Measurements from ENCODE around the gene MCOLN3.
"Not testable (repeated sequence)": the region's sequence is repeated elsewhere in the genome, so short reads cannot be mapped to it uniquely, and the experiment has no call there.

MCOLN3 gene

DNA sequence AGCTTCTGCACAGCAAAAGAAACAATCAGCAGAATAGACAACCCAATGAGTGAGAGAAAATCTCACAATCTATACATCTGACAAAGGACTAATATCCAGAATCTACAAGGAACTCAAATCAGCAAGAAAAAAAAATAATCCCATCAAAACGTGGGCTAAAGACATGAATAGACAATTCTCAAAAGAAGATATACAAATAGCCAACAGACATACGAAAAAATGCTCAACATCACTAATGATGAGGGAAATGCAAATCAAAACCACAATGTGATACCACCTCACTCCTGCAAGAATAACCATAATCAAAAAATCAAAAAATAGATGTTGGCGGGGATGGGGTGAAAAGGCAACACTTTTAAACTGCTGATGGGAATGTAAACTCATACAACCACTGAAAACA, 61.7 kb downstream of the MCOLN3 start:
- not testable (repeated sequence) for H3K9me3 ChIP-seq (ENCODE audit: low read length); H3K9ac ChIP-seq (ENCODE audit: low read length); H3K4me1 ChIP-seq (ENCODE audit: insufficient read depth, low read length); H3K27ac ChIP-seq (ENCODE audit: low read depth, low read length); H3K4me3 ChIP-seq (ENCODE audit: low read depth in 1 of 2, low read length in 2 of 2); H3K27me3 ChIP-seq (ENCODE audit: control insufficient read depth in 1 of 2, insufficient read depth in 2 of 2, low read length in 2 of 2); H3K36me3 ChIP-seq (ENCODE audit: insufficient read depth, low read length)

DNA sequence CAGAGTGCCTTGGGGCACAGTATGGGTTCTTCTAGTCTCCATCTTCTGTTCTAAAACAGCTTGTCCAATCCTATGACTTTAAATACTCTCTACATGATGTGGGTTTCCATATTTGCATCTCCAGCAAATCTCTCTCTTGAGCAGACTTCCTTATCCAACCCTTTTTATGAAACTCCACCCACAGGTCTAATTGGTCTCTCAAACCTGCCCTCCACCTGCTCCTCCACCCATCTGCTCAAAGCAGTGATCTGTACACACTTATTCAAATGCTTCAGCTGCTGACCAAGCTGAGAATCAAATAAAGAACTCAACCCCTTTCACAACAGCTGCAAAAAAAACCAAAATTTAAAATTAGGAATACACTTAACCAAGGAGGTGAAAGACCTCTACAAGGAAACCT, 62.9 kb downstream of the MCOLN3 start:
- Histone ChIP-seq H3K4me1 (ENCODE audit: insufficient read depth, low read length) (no peaks in the 10 kb centered on the region), H3K27me3 (ENCODE audit: control insufficient read depth in 1 of 2, insufficient read depth in 2 of 2, low read length in 2 of 2) (no peaks in the 10 kb centered on the region), H3K9me3 (ENCODE audit: low read length) (no peaks in the 10 kb centered on the region), H3K9ac (ENCODE audit: low read length) (no peak overlapping the region), H3K27ac (ENCODE audit: low read depth, low read length) (no peak overlapping the region), H3K36me3 (ENCODE audit: insufficient read depth, low read length) (no peaks in the 10 kb centered on the region), H3K4me3 (ENCODE audit: low read depth in 1 of 2, low read length in 2 of 2) (no peak overlapping the region)

DNA sequence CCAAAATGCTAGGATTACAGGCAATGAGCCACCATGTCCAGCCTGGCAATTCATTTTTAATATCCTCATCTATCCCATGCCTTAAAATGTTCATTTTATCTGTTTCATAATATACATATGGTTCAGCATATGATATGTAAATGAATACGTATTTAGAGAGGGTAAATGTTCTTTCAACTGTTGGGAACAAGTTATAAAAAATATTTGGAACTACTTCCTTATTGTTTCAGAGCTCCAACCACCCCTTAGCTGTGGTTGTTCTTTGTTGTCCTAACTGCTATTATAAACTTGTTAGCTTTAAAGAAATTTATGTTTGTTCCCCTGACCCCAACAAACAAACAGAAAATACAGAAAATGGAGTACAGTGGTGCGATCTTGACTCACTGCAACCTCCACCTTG, 65.9 kb downstream of the MCOLN3 start:
- H3K4me1 ChIP-seq (ENCODE audit: insufficient read depth, low read length): no peaks in the 10 kb centered on the region
- H3K27ac ChIP-seq (ENCODE audit: low read depth, low read length): no peak overlapping the region
- H3K36me3 ChIP-seq (ENCODE audit: insufficient read depth, low read length): no peaks in the 10 kb centered on the region
- H3K9me3 ChIP-seq (ENCODE audit: low read length): no peaks in the 10 kb centered on the region
- H3K27me3 ChIP-seq (ENCODE audit: control insufficient read depth in 1 of 2, insufficient read depth in 2 of 2, low read length in 2 of 2): no peaks in the 10 kb centered on the region
- H3K9ac ChIP-seq (ENCODE audit: low read length): no peak overlapping the region
- no peak overlapping the region for H3K4me3 ChIP-seq (ENCODE audit: low read depth in 1 of 2, low read length in 2 of 2)

DNA sequence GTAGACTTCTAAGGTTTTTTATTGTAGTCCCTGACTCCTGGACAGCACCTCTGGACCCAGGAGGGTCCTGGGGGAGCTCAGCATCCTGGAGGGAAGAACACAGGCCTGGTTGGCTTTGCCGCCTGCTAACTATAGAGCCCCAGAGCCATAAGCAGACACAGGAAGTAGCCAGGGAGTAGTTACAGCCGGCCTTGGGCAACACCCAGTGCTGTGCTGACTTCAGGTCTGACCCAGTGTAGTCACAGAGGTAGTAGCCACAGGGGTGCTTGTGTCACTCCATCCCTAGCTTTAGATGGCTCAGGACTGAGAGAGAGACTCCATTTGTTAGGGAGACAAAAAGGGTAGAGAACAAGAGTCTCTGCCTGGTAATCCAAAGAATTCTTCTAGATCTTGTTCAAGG, 73.3 kb downstream of the MCOLN3 start:
- no peaks in the 10 kb centered on the region for H3K36me3 ChIP-seq (ENCODE audit: insufficient read depth, low read length)
- no peaks in the 10 kb centered on the region for H3K9me3 ChIP-seq (ENCODE audit: low read length)
- no peak overlapping the region for H3K27ac ChIP-seq (ENCODE audit: low read depth, low read length)
- H3K4me3 ChIP-seq (ENCODE audit: low read depth in 1 of 2, low read length in 2 of 2): no peak overlapping the region
- H3K27me3 ChIP-seq (ENCODE audit: control insufficient read depth in 1 of 2, insufficient read depth in 2 of 2, low read length in 2 of 2): no peaks in the 10 kb centered on the region
- no peak overlapping the region for H3K9ac ChIP-seq (ENCODE audit: low read length)
- H3K4me1 ChIP-seq (ENCODE audit: insufficient read depth, low read length): no peaks in the 10 kb centered on the region

DNA sequence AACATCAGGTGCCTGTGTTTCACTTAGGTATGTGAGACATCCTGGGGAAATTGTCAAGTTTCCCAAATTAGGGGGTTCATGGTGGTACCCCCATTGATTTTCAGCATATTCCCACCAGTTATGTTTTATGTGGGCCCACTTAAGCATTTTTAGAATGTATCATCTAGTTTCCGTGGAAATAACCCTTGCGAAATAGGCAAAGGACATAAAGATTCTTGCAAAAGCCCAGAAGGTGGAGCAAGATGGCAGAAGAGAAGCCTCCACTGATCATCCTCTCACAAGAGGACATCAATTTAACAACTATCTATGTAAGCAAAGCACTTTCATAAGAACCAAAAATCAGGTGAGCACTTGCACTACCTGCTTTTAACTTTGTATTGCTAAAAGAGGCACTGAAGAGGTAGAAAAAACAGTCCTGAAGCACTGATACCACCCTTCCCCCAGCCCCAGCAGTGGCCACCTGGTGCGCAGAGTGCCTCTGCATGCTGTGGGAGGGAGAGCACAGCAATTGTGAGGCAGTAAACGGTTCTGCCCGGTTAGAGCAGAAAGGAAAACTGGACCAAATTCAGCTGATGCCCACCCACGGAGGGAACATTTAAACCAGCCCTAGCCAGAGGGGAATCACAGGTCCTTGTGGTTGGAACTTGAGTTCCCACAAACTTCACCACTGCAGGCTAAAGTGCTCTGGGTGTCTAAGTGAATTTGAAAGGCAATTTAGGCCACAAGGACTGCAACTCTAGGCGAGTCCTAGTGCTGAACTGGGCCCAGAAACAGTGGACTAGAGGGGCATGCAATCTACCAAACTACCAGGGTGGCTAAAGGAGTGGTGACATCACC, 74.6 kb downstream of the MCOLN3 start:
- no peaks in the 10 kb centered on the region for H3K9me3 ChIP-seq (ENCODE audit: low read length)
- no peak overlapping the region for H3K4me3 ChIP-seq (ENCODE audit: low read depth in 1 of 2, low read length in 2 of 2)
- H3K4me1 ChIP-seq (ENCODE audit: insufficient read depth, low read length): no peaks in the 10 kb centered on the region
- no peaks in the 10 kb centered on the region for H3K36me3 ChIP-seq (ENCODE audit: insufficient read depth, low read length)
- H3K9ac ChIP-seq (ENCODE audit: low read length): no peak overlapping the region
- no peaks in the 10 kb centered on the region for H3K27me3 ChIP-seq (ENCODE audit: control insufficient read depth in 1 of 2, insufficient read depth in 2 of 2, low read length in 2 of 2)
- no peak overlapping the region for H3K27ac ChIP-seq (ENCODE audit: low read depth, low read length)

DNA sequence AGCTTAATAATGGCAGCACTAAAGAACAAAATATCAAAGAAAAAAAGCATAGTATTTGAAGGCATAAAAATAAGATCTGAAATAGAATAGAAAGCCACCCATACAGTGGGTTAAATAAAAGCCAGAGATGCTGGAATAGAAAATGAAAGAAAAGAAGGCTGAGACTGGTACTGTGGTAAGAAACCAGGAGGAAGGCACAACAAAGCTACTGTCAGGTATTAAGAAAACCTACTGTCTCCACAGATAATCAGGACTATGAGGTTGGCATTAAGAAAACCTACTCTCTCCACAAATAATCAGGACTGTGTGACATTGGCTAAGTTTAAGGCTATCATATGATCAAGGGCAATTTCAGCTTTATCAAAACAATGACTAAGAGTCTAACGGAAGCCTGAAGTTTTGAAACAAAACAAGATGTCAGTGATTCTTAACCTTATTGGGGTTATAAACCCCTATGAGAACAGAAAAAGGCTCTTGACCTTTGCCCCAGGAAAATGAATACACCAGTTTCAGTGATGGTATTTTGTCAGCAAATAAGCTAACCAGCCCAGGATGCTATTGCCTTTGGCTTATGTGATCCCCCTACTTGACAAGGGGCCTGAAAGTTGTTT, 75.8 kb downstream of the MCOLN3 start:
- Histone ChIP-seq H3K27me3 (ENCODE audit: control insufficient read depth in 1 of 2, insufficient read depth in 2 of 2, low read length in 2 of 2) (no peaks in the 10 kb centered on the region), H3K27ac (ENCODE audit: low read depth, low read length) (no peak overlapping the region), H3K4me1 (ENCODE audit: insufficient read depth, low read length) (peaks cover 7% of the 10 kb centered on the region), H3K36me3 (ENCODE audit: insufficient read depth, low read length) (no peaks in the 10 kb centered on the region), H3K4me3 (ENCODE audit: low read depth in 1 of 2, low read length in 2 of 2) (no peak overlapping the region), H3K9me3 (ENCODE audit: low read length) (no peaks in the 10 kb centered on the region), H3K9ac (ENCODE audit: low read length) (no peak overlapping the region)

DNA sequence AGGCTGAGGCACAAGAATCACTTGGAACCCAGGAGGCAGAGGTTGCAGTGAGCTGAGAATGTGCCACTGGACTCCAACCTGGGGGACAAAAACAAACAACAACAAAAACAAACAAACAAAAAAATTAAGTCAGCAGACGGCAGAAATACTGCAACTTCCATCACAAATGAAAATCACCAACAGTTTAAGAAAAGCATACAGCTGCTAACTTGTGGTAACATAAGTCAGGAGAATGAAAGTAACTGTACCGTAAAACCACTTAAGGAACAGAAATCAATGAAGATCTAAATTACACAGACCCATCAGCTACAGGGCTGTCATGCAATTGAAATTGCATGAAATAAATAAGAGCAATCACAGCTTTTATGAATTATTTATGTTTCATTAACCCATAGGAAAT, 76.3 kb downstream of the MCOLN3 start:
- no peaks in the 10 kb centered on the region for H3K9me3 ChIP-seq (ENCODE audit: low read length)

DNA sequence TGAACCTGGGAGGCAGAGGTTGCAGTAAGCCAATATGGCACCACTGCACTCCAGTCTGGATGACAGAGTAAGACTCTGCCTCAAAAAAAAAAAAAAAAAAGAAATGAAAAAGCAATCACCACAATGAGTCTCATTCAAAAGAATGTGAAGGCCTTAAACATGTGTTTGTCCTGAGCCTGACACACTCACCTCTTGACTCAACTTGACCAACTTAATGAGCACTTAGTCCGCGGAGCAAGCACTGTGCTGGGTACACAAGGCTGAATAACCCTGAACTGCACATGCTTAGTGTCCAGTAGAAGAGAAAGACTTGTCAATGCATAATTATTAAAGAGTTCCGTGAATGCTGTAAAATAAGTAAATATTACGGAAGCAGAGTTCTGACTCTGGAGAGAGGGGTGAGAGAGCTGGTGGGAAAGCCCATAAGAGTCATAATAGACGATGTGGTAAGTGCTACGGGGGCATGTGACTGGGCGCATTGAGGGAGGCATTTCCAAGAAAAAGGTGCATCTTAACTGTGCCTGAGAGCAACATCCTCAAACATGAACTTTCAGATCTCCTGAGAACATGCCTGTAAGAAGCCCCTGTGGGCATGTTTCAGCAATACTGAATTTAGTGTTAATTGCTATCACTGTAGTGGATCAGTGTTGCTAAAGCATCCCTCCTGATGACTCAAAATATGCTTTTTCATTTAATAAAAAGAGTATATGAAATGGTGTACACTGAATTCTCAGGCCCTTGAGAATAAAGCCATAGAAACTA, 78.6 kb downstream of the MCOLN3 start:
- Histone ChIP-seq H3K9me3 (ENCODE audit: low read length) (no peaks in the 10 kb centered on the region), H3K4me1 (ENCODE audit: insufficient read depth, low read length) (peaks cover 7% of the 10 kb centered on the region), H3K4me3 (ENCODE audit: low read depth in 1 of 2, low read length in 2 of 2) (no peak overlapping the region), H3K27me3 (ENCODE audit: control insufficient read depth in 1 of 2, insufficient read depth in 2 of 2, low read length in 2 of 2) (no peaks in the 10 kb centered on the region), H3K27ac (ENCODE audit: low read depth, low read length) (no peak overlapping the region), H3K9ac (ENCODE audit: low read length) (no peak overlapping the region), H3K36me3 (ENCODE audit: insufficient read depth, low read length) (no peaks in the 10 kb centered on the region)

More for the DNA sequence above, 76.3 kb downstream of the MCOLN3 start:
- H3K27ac ChIP-seq (ENCODE audit: low read depth, low read length): no peak overlapping the region
- H3K27me3 ChIP-seq (ENCODE audit: control insufficient read depth in 1 of 2, insufficient read depth in 2 of 2, low read length in 2 of 2): no peaks in the 10 kb centered on the region
- H3K4me1 ChIP-seq (ENCODE audit: insufficient read depth, low read length): peaks cover 7% of the 10 kb centered on the region
- no peak overlapping the region for H3K9ac ChIP-seq (ENCODE audit: low read length)
- H3K4me3 ChIP-seq (ENCODE audit: low read depth in 1 of 2, low read length in 2 of 2): no peak overlapping the region
- no peaks in the 10 kb centered on the region for H3K36me3 ChIP-seq (ENCODE audit: insufficient read depth, low read length)

DNA sequence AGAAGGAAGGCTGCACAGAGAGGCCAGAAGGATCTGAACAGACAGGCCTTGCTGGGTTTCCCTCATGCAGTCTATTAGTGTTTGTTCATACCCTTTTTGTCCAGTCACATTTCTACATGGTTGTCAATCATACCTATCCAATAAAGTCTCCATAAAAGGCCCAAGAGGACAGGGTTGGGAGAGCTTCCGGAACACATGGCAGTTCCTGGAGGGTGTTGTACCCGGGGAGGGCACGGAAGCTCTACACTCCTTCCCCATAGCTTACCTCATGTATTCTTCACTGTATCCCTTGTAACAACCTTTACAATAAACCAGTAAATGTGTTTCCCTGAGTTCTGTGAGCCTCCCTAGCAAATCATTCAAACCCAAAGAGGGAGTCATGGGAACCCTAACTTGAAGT, 79.4 kb downstream of the MCOLN3 start:
- Histone ChIP-seq H3K4me3 (ENCODE audit: low read depth in 1 of 2, low read length in 2 of 2) (no peak overlapping the region), H3K27ac (ENCODE audit: low read depth, low read length) (no peak overlapping the region), H3K4me1 (ENCODE audit: insufficient read depth, low read length) (peaks cover 7% of the 10 kb centered on the region), H3K36me3 (ENCODE audit: insufficient read depth, low read length) (no peaks in the 10 kb centered on the region), H3K9me3 (ENCODE audit: low read length) (no peaks in the 10 kb centered on the region), H3K9ac (ENCODE audit: low read length) (no peak overlapping the region), H3K27me3 (ENCODE audit: control insufficient read depth in 1 of 2, insufficient read depth in 2 of 2, low read length in 2 of 2) (no peaks in the 10 kb centered on the region)

DNA sequence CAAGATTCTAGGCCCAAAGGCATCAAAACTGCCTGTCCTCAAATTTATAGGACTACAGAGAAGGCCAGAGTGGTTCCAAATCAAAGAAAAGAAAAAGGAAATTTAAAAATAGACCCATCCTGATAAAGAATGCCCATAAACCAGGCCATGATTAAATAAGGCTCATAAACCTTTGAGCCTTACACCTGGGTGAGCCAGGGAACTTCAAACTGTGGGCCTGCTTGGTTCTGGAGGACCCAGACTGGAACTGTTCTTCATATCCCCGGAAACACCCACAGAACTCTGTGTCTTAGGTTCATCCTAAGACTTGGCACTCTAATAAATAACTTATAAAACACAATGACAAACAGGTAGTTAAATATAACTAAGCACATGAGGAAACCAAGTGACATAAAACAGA, 80.2 kb downstream of the MCOLN3 start:
- Histone ChIP-seq H3K9ac (ENCODE audit: low read length) (no peak overlapping the region), H3K4me3 (ENCODE audit: low read depth in 1 of 2, low read length in 2 of 2) (no peak overlapping the region), H3K27ac (ENCODE audit: low read depth, low read length) (no peak overlapping the region)

More for the DNA sequence above, 80.2 kb downstream of the MCOLN3 start:
- Histone ChIP-seq H3K4me1 (ENCODE audit: insufficient read depth, low read length) (peaks cover 7% of the 10 kb centered on the region), H3K9me3 (ENCODE audit: low read length) (no peaks in the 10 kb centered on the region), H3K27me3 (ENCODE audit: control insufficient read depth in 1 of 2, insufficient read depth in 2 of 2, low read length in 2 of 2) (no peaks in the 10 kb centered on the region), H3K36me3 (ENCODE audit: insufficient read depth, low read length) (no peaks in the 10 kb centered on the region)

Data from muscle layer of colon (tissue), 2 donors.